HG02852 (cell line): ENCODE measurements around the gene PIGBOS1.

Source experiments
- ATAC-seq: cut with Tn5 transposase; IDR thresholded peaks from one replicate; pipeline ENCODE4 v1.9.1; 2021; ENCODE audit warnings: mild to moderate bottlenecking, moderate library complexity; ENCODE audit not compliant: unreplicated experiment

The PIGBOS1 gene

GRCh38 chr15:55268176-55268695, 50.7 kb downstream of the PIGBOS1 start:
- no peak for ATAC-seq

GRCh38 chr15:55267401-55268175, 51.3 kb downstream of the PIGBOS1 start:
- ATAC-seq: peak; percentile 91
